A204.1 (cell line): ENCODE data around the gene ETV6.

ENCODE experiments used
- FAIRE-seq: peaks from 2 replicates; lab custom pipeline; 2012; peaks lifted over from hg19 to GRCh38; lab: Jason Lieb, UNC

ETV6 gene

DNA sequence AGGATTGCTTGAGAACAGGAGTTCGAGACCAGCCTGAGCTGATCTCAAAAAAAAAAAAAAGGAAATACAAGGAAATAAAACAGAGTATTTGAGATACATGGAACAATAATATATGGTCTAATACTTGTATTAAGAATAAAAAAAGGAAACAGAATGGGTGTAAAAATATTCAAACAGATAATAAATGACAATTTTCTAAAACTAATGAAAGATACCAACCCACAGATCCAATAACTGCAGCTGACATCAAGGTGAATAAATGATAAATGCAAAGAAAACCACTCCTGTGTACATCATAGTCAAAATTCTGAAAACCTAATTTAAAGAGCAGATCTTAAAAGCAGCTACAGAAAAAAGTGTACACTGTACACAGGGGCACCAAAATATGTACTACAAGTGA is 4.1 kb upstream of the ETV6 start:
- no peak for FAIRE-seq

DNA sequence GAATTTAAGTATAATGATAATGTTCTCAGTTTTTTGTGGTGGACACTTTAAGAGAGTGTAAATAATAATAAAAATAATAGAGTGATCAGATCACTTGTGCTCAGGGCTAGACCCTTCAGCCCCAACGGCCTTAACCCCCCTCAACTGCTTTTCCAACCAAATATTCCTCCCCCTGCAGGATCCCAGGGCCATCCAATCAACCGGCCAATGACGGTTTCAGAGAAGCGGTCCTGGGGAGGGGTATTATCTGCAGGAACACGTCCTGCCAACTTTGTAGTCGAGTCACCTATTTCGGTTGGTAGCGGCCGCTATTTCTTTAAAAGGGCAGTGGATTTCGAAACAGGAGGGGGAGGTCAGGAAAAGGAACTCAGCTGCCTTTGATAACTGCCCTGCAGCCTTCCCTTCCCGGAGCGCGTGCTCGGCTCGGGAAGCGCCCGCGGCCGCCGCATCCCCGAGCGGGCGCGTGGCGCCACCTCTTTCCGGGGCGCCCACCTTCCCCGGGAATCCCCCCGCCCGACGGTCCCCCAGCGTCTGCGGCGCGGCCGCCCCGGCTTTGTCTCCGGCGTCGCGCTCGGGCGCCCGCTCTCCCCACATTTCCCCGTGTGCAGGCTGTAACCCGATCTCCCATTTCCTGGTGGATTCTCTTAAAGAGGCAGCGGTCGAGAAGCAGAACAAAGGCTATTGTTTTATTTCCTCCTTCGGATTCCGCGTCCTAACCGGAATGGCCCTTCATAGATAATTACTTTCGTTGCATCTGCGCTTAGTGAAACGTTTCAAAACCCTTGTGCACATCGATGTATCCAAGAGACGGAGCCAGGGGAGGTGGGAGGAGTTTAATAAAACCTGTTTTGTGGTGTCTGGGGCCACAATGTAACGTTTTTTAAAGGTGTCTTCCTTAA is 711 bp upstream of the ETV6 start:
- no peak for FAIRE-seq

DNA sequence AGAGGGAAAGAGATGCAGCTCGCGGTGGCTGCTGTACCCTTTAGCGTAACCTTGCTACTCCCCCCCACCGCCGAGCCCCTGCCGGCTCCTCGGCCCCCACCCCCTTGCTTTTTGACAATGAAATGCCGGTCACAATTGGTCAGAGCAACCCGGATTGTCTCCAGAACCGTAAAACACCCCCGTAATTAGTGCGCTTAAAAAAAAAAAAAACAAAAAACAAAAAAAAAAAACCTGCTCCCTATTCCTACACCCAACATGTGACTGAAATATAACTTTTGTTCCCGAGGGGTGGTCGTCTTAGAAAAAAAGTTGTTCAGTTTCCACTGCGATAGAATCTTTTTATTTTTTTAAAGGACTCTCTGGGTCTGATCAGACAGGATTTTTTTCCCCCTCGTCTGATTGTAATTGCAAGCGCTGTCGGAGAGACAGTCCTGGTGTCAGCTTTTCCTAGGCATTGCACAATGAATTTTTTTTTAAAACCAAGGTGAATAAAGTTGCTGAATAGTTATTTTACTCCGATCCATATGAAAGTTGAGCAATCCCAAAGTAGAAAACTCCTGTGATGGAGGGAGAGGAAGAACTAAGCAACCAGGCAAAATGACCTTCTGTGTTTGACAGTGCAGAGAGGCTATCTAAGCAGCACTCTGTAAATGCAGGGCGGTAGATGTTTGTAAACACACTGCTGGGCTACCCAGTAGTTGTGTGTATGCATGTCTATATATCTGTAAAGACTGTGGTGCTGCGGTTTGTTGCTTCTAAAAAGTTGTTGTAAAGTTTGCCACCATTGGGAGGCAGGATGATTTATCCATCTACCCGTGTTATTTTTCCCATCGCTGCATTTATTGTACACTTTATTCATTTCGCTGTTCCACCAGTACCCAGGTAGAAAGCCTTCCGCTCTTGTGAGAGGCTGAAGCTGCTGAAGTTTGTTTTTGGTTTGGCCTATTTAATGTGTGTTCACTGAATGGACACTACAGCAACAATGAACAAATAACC is 1.1 kb downstream of the ETV6 start:
- FAIRE-seq, result no peak

- FAIRE-seq, result no peak
Observed at GRCh38 chr12:11651381-11651780, 1.9 kb downstream of the ETV6 start.

- no peak for FAIRE-seq
Observed at GRCh38 chr12:11651785-11652184, 2.3 kb downstream of the ETV6 start.

DNA sequence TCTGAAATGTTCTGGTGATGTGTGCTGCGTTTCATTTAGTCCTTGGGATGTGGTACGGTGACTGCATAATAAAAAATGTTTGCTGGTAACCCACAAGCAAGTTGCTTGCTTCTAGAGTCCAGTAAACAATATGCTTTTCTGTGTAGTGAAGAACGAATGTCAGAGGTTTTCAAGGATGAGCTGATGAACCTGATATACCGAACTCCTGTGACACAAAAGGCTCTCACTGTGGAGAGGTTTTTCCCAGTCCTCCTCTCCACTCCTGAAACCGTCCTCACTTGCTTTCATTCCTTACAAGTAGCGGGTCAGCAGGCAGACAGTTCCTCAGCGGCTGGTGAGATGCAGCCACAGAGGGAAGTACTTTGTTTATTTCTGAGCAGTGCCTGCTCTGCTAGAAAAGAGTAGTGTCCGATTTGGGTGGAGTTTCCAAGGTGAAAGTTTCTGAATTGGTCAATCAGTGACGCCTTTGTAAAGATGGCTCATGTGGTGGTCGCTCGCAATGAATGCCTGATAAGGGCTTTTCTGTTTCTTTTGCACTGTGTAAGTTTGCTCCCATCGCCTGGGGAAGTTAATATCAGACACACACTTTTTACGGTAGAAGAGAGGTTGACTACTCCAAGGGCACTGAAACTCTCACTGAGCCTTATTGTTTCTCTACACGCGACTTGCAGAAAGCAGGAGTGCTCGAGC is 3.0 kb downstream of the ETV6 start:
- no peak for FAIRE-seq

GRCh38 chr12:11653215-11653753 is 3.8 kb downstream of the ETV6 start:
- FAIRE-seq, result no peak

DNA sequence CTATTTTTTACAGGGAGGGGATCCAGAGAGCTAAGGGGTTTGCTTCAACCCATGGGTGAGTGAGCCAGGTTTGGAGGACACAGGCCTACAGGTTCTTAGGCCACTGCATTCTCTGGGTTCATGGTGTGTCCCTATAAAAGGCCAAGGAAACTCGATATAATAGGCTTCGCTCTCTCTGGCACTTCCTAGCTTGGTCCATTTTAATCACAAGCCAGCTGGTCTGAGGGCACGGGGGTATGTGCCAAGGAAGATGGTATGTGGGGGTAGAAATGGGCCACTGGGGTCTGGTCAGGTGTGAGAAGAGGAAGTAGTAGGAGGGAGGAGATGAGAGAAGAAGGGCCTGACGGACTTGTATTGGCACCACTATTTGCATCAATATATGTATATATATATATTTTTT is 4.9 kb downstream of the ETV6 start:
- no peak for FAIRE-seq

DNA sequence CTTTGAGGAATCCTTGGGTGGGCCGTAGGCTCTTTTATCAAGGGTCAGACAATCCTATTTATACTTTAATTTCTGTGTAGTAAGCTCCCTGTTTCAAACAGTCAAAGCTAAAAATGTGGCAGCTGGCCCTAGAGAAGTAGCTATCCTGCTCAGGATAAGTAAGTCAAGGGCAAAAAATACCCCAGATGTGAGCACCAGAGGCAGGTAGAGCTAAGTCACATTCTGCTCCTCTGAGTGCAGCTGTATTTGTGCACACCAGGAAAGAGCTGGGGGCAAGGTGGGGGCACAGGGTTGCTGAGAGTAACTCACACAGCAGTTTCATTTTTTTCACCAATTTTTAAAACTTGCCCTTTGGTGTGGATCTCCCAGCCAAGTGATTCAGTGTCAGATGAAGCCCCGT is 5.3 kb downstream of the ETV6 start:
- FAIRE-seq, result no peak

DNA sequence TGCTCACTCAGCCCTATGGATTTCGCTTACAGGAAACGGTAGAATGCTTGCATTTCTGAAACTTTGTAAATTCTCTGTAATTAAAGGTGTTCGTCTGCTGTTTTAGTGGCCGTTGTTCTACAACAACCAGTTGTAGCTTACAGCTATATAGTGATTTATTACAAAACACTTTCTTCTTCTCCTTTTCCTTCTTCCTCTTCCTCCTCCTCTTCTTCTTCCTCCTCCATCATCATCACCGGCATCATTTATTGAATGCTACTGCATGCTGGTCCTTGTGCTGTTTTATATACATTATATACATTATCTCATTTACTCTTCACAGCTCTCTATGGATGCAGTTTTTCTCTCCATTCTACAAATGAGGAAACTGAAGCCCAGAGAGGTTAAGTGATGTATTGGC is 6.4 kb downstream of the ETV6 start:
- no peak for FAIRE-seq

DNA sequence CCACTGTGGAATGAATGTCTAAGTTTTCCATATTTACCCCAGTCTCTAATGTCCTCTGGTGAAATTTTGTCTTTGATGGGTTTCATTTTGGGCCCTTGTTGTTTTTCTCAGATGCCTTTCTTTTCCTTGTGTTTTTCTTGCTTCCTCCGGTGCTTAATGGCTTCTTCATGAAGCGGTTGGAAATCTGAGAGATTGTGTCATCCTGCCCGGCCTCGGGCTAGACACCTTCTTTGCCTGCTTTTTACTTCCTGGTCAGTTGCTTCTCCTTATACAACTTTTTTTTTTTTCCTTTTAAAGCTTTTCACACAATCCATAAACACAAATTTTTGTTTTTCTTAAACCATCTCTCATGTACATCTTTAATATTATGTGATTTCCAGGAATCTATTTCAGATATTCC is 7.1 kb downstream of the ETV6 start:
- FAIRE-seq, result no peak

DNA sequence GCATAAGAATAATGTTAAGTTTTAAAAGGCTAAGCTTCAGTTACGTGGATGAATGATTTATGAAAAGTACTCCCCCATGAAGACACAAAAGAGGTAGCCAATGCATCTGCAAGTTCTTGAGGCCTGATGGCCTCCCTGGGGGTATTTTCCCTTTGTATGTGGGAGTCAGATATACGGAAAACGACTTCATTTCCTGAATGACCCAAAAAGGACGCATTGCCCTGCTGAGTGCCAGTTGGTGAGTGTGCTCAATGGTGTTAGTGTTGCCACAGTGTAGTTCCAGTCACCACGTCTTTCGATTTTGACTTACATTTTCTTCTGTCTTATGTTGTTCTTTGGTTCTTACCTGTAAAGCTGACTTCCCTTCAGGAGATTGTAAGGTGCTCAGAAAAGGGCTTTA is 8.0 kb downstream of the ETV6 start:
- FAIRE-seq, result no peak

GRCh38 chr12:11658791-11659190 is 9.3 kb downstream of the ETV6 start:
- no peak for FAIRE-seq

- FAIRE-seq, result no peak
Observed at GRCh38 chr12:11660624-11661023, 11.2 kb downstream of the ETV6 start.

GRCh38 chr12:11661491-11662089 is 12.1 kb downstream of the ETV6 start:
- FAIRE-seq, result no peak

DNA sequence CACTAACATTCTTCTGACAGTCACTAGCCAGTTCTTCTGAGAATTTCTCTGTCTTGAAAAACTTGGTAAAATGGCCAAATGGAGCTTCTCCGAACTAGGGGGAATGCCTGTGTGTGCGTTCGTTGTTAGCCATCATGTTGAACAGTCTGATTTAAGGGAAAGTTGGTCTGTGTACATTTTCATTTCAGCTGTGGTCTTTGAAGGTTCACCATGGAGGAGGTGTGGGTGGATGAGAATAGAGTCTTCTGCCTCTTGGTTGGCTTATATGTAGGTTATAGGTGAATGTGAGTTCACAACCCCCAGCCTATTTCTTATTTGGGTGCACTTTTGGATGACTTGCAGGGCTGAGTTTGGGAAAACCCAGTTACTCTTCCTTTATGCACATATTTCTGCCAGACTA is 12.9 kb downstream of the ETV6 start:
- FAIRE-seq, result no peak

DNA sequence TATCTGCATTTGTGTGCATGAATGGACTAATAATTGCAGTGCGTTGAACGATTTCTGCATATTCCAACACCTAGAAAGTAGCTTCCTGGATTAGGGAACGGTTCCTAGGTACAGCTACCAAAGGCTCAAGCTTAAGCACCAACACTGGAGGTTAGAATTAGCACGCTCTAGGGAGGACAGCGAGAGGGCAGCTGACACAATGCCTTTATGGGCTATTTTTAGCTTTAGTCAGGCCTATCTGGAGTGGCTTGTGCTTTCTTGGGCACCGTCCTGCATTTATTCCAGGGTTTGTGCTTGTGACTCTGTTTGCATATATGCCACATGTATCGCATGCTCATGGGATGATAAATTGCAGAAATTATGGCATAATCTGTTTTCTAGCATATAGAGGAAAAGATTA is 13.7 kb downstream of the ETV6 start:
- FAIRE-seq, result no peak

GRCh38 chr12:11664101-11664500 is 14.6 kb downstream of the ETV6 start:
- FAIRE-seq, result no peak

DNA sequence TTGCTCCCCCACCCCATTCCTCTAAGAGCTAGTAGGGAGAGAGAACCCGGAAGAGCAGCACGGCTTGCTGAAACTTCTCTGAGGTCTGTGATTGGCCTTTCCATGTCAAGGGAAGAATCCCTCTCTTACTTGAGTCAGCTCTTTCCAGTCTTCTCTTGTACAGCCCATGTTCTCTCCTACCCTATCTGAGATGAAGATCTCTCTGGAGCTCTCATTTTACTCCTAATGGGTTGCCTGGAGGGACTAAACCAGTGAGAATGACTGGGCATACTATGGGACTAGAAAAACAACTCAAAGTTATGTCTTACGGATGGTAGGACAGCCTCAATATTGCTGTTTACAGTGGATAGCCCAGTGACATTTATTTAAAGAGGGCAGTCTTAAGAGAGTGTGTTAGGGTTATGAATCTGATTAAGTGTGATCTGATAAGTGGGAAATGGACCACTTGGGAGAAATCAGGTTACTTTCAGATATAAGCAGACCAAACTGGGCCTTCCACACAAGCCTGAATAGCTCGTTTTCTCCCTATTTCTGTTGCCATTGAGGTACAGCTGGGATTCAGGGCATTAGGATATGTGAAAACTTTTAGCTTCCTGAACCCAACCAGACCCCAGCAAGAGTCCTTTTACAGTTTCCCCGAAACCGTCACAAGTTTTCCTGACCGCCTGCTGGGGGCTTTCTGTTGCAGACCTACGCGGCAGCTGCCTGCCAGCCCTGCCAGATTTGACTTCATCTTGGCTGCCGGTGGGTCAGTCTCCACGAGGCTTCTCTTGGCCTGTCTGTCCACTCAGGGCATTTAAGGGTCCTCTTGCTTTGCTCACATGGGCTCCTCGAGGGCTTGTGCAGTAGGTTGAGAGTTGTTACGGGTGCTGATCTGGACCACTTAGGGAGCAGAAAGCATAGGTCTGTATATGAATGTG is 16.9 kb downstream of the ETV6 start:
- no peak for FAIRE-seq

- FAIRE-seq, result no peak
Observed at GRCh38 chr12:11667171-11667570, 17.7 kb downstream of the ETV6 start.

GRCh38 chr12:11668611-11669010 is 19.1 kb downstream of the ETV6 start:
- FAIRE-seq, result no peak
